Duodenal mucosa (tissue), 2 donors: ENCODE data around the gene NNMT.

Experiments
- H3K27ac ChIP-seq: one replicate; pipeline ENCODE4 v1.7.0; 2013; ENCODE audit warnings: low read depth, low read length
- H3K27me3 ChIP-seq, 2 donors: one replicate each; pipeline ENCODE4 v1.7.0; 2013; ENCODE audit warnings: low read length in 2 of 2, control low read depth in 1 of 2; ENCODE audit not compliant: insufficient read depth in 2 of 2, control insufficient read depth in 1 of 2
- H3K36me3 ChIP-seq, 2 donors: one replicate each; pipeline ENCODE4 v1.7.0; 2013; ENCODE audit warnings: low read length in 2 of 2, control low read depth in 1 of 2; ENCODE audit not compliant: insufficient read depth in 2 of 2, control insufficient read depth in 1 of 2
- H3K4me1 ChIP-seq, 2 donors: one replicate each; pipeline ENCODE4 v1.7.0; 2013; ENCODE audit warnings: low read length in 2 of 2, control low read depth in 1 of 2; ENCODE audit not compliant: insufficient read depth in 2 of 2, control insufficient read depth in 1 of 2
- H3K4me3 ChIP-seq, 2 donors: one replicate each; pipeline ENCODE4 v1.7.0; 2013; ENCODE audit warnings: low read length in 2 of 2, low read depth in 1 of 2
- H3K9ac ChIP-seq, 2 donors: one replicate each; pipeline ENCODE4 v1.7.0; 2013; ENCODE audit warnings: low read length in 2 of 2, low read depth in 1 of 2
- H3K9me3 ChIP-seq, 2 donors: one replicate each; pipeline ENCODE4 v1.7.0; 2013; ENCODE audit warnings: low read length in 2 of 2, control low read depth in 1 of 2; ENCODE audit not compliant: control insufficient read depth in 1 of 2

The NNMT gene

GRCh38 chr11:114273890-114274635 lies 22.1 kb upstream of the NNMT start:
- Histone ChIP-seq H3K27ac (no peak overlapping the region), H3K4me3 (no peak overlapping the region), H3K9ac (no peak overlapping the region), H3K4me1 (no peaks in the 10 kb centered on the region), H3K27me3 (peaks cover 6 to 10% of the 10 kb centered on the region in 2 donors), H3K9me3 (no peaks in the 10 kb centered on the region), H3K36me3 (no peaks in the 10 kb centered on the region)

DNA sequence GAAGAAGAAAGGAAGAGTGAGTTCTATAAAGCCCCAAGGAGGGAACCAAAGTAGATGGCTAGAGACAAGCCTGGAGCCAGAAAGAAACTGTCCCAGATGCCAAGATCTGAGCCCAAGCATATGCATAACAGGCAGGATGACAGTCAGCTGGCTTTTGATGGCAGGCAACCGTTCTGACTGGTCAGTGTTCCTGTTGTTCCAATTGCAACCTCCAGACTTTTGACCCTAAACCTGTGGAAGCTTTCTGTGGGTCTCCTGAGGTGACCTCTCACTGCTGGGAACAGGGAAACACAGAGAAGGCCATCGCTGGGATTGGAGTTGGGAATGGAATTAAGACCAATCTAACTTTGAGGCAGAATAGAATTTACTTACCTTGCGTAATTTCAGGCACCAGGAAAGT lies 21.6 kb upstream of the NNMT start:
- Histone ChIP-seq H3K27me3 (peaks cover 6 to 10% of the 10 kb centered on the region in 2 donors), H3K9ac (no peak overlapping the region), H3K4me3 (no peak overlapping the region), H3K27ac (no peak overlapping the region), H3K9me3 (no peaks in the 10 kb centered on the region), H3K4me1 (no peaks in the 10 kb centered on the region), H3K36me3 (no peaks in the 10 kb centered on the region)

- Histone ChIP-seq H3K4me1 (no peaks in the 10 kb centered on the region), H3K9ac (no peak overlapping the region), H3K27me3 (peaks cover 5 to 10% of the 10 kb centered on the region in 2 donors), H3K4me3 (no peak overlapping the region), H3K27ac (no peak overlapping the region), H3K36me3 (no peaks in the 10 kb centered on the region), H3K9me3 (no peaks in the 10 kb centered on the region)
Observed at GRCh38 chr11:114275280-114275679, 20.9 kb upstream of the NNMT start.

- Histone ChIP-seq H3K4me3 (no peak overlapping the region), H3K4me1 (no peaks in the 10 kb centered on the region), H3K27me3 (peaks cover 2 to 8% of the 10 kb centered on the region in 2 donors), H3K9ac (no peak overlapping the region), H3K27ac (no peak overlapping the region), H3K36me3 (no peaks in the 10 kb centered on the region), H3K9me3 (no peaks in the 10 kb centered on the region)
Observed at GRCh38 chr11:114276077-114276476, 20.1 kb upstream of the NNMT start.

DNA sequence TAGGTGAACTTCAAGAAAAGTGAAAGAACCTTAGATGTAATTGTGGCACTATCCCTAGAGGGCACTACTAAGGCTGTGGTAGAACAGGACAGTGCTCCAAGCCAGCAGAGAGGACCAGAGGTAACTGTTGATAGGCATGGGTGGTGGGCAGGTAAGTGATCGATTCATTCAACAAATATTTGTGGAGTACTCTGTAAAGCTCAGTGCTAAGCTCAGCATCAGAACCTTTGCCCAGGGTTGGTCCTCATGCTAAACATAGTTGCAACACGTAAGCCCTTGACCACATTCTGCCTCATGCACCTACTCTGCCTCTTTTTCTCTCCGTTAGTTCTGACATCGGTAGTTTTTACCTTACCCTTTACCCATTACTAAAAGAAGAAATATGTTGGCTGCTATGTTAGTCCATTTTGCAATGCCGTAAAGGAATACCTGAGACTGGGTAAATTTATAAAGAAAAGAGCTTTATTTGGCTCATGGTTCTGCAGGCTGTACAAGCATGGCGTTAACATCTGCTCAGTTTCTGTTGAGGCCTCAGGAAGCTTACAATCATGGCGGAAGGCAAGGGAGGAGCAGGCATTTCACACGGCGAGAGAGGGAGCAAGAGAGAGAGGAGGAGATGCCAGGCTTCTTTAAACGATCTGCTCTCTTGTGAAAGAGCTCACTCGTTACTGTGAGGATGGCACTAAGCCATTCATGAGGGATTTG lies 18.4 kb upstream of the NNMT start:
- Histone ChIP-seq H3K9me3 (no peaks in the 10 kb centered on the region), H3K27me3 (peaks cover 2 to 4% of the 10 kb centered on the region in 2 donors), H3K27ac (no peak overlapping the region), H3K4me3 (no peak overlapping the region), H3K4me1 (no peaks in the 10 kb centered on the region), H3K9ac (no peak overlapping the region), H3K36me3 (no peaks in the 10 kb centered on the region)

DNA sequence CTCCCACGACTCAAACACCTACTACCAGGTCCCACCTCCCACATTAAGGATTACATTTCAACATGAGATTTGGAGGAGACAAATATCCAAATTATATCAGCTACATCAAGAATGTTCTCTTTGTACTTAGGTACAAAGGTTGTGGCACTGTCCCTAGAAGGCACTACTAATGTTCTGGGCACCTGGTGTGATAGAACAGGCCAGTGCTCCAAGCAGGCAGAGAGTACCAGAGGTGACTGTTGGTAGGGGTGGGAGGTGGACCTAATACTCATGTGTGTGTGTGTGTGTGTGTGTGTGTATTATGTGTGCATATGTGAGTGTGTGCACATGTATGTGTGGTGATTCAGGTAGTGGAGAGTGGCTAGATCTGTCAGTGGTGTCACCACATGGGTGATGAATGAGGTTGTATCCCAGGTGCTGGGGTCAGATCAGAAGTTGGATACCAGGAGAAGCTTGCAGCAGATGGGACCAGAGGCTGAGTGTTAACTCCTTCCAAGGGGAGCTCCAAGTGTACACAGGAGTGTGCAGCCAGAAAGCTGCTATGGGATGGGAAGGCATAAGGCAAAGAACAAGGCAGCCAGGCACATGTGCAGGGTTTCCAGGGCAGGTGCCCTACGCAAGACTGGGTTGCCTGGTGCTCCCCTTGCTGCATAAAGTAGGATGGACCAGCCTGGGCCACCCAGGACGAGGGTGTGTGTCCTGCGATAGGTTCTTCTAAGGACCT lies 17.7 kb upstream of the NNMT start:
- Histone ChIP-seq H3K9ac (no peak overlapping the region), H3K4me3 (no peak overlapping the region), H3K9me3 (no peaks in the 10 kb centered on the region), H3K36me3 (no peaks in the 10 kb centered on the region), H3K27me3 (peaks cover 0 to 4% of the 10 kb centered on the region in 2 donors), H3K4me1 (no peaks in the 10 kb centered on the region), H3K27ac (no peak overlapping the region)

DNA sequence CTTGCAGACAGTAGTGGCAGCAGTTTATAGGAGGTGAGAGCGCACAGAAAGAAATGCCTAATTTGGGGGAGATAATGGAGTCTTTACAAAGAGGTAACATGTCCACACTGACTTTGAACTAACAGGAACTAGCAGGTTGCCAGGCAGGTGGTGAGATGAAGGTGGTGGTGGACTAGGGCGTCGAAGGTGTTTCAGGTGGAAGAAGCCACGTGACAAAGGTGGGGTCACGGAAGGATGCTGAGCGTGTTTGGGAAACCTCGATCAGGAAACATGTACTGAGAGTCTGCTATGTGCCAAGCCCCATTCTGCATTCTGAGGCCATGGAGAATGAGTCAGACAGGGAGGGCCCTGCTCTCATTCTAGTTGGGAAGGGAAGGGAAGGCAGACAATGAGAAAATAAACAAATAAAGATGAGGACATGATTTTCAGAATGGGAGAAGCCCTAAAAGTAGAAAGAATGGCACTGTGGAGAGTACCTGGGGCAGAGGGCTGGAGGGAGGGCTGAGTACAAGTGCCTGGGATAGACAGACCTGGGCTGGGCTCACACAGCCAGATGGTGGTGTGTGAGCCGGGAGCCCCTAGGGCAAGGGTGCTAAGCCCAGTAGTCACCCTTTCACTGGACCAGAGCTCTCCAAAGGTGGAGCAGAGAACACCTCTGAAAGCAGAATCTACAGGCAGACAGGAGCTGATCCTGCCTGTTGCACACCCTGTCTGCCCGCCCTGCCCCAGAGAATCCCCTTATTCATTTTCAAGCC lies 16.2 kb upstream of the NNMT start:
- Histone ChIP-seq H3K27ac (no peak overlapping the region), H3K27me3 (peaks cover 0 to 4% of the 10 kb centered on the region in 2 donors)

DNA sequence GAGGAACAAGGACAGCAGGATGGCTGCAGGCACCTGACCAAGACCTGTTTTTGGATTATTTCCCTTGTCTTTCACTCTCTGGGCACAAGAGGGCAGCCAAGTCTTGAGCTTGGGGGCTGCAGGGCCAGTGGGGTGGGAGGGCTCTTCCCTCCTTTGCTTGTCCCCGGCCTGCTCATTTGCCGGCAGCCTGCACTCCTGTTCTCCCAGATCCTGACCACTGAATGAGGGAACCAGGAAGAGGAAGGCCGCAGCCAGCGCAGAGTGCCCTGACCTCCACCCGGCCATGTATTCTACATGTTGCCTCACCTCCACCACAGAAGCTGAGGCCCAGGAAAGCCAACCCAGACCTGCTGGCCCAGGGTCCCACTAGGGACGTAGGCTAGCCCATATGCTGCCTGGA lies 15.5 kb upstream of the NNMT start:
- H3K36me3 ChIP-seq: no peaks in the 10 kb centered on the region
- no peaks in the 10 kb centered on the region for H3K27me3 ChIP-seq
- H3K4me3 ChIP-seq: no peak overlapping the region
- no peaks in the 10 kb centered on the region for H3K4me1 ChIP-seq
- H3K27ac ChIP-seq: no peak overlapping the region
- no peak overlapping the region for H3K9ac ChIP-seq
- no peaks in the 10 kb centered on the region for H3K9me3 ChIP-seq

More for the DNA sequence above, 16.2 kb upstream of the NNMT start:
- no peak overlapping the region for H3K4me3 ChIP-seq
- H3K4me1 ChIP-seq: no peaks in the 10 kb centered on the region
- H3K9me3 ChIP-seq: no peaks in the 10 kb centered on the region
- no peak overlapping the region for H3K9ac ChIP-seq
- H3K36me3 ChIP-seq: no peaks in the 10 kb centered on the region

- H3K36me3 ChIP-seq: no peaks in the 10 kb centered on the region
- H3K9ac ChIP-seq: no peak overlapping the region
- no peaks in the 10 kb centered on the region for H3K9me3 ChIP-seq
- H3K4me1 ChIP-seq: no peaks in the 10 kb centered on the region
- H3K27ac ChIP-seq: no peak overlapping the region
- no peak overlapping the region for H3K4me3 ChIP-seq
- H3K27me3 ChIP-seq: no peaks in the 10 kb centered on the region
Observed at GRCh38 chr11:114281388-114281956, 14.7 kb upstream of the NNMT start.
